Measurements from ENCODE around the gene RILPL1. TPM values are rescaled to one million over a fixed set of nuclear protein-coding genes. Genes with fewer than 3 reads are reported as not detected.
"Not testable (repeated sequence)": the region's sequence is repeated elsewhere in the genome, so short reads cannot be mapped to it uniquely, and the experiment has no call there.

Gene RILPL1
- total and polyA plus RNA-seq, 4 donors: 4.6 to 33.3 (median 26.4) TPM

- Histone ChIP-seq H3K27me3 (ENCODE audit: control insufficient read depth, insufficient read depth, low read length) (no peaks in the 10 kb centered on the region), H3K4me1 (ENCODE audit: control insufficient read depth, insufficient read depth, low read length) (peaks cover 3% of the 10 kb centered on the region), H3K36me3 (ENCODE audit: control insufficient read depth, insufficient read depth, low read length) (peaks cover 36% of the 10 kb centered on the region), H3K9me3 (ENCODE audit: control insufficient read depth, insufficient read depth, low read length) (no peaks in the 10 kb centered on the region), H3K27ac (ENCODE audit: low read depth, low read length) (no peak overlapping the region), H3K4me3 (ENCODE audit: low read depth, low read length) (no peak overlapping the region)
- no peak for DNase-seq (ENCODE audit: low read depth in 4 of 6, low spot score in 6 of 6)
- WGBS (ENCODE audit: insufficient coverage): 100% methylated on average over 2 of the region's 6 CpGs
Observed at GRCh38 chr12:123489580-123489979, 43.9 kb downstream of the RILPL1 start.

GRCh38 chr12:123488539-123489230 lies 44.8 kb downstream of the RILPL1 start:
- Histone ChIP-seq H3K27ac (ENCODE audit: low read depth, low read length) (no peak overlapping the region), H3K9me3 (ENCODE audit: control insufficient read depth, insufficient read depth, low read length) (no peaks in the 10 kb centered on the region), H3K27me3 (ENCODE audit: control insufficient read depth, insufficient read depth, low read length) (no peaks in the 10 kb centered on the region), H3K4me1 (ENCODE audit: control insufficient read depth, insufficient read depth, low read length) (peaks cover 3% of the 10 kb centered on the region), H3K4me3 (ENCODE audit: low read depth, low read length) (no peak overlapping the region), H3K36me3 (ENCODE audit: control insufficient read depth, insufficient read depth, low read length) (peaks cover 41% of the 10 kb centered on the region)
- 58% methylated on average over 17 of the region's 20 CpGs for WGBS (ENCODE audit: insufficient coverage)
- DNase-seq (ENCODE audit: low read depth in 4 of 6, low spot score in 6 of 6): no peak

DNA sequence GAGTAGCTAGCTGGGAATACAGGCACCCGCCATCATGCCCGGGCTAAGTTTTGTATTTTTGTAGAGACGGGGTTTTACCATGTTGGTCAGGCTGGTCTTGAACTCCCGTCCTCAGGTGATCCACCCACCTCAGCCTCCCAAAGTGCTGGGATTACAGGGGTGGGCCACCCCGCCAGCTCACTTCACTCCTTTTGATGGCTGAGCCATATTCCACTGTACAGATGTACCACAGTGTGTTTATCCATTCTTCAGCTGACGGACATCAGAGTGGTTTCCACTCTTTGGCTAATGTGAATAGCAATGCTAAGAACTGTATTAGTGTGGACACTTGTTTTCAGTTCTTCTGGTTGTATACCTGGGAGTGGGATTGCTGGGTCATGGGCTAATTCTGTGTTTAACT lies 46.1 kb downstream of the RILPL1 start:
- H3K27ac ChIP-seq (ENCODE audit: low read depth, low read length): no peak overlapping the region
- no peak for DNase-seq (ENCODE audit: low read depth in 4 of 6, low spot score in 6 of 6)
- H3K27me3 ChIP-seq (ENCODE audit: control insufficient read depth, insufficient read depth, low read length): no peaks in the 10 kb centered on the region
- H3K36me3 ChIP-seq (ENCODE audit: control insufficient read depth, insufficient read depth, low read length): peaks cover 46% of the 10 kb centered on the region
- H3K4me1 ChIP-seq (ENCODE audit: control insufficient read depth, insufficient read depth, low read length): peaks cover 3% of the 10 kb centered on the region
- WGBS (ENCODE audit: insufficient coverage): 100% methylated on average over 1 of the region's 6 CpGs
- H3K4me3 ChIP-seq (ENCODE audit: low read depth, low read length): no peak overlapping the region
- no peaks in the 10 kb centered on the region for H3K9me3 ChIP-seq (ENCODE audit: control insufficient read depth, insufficient read depth, low read length)

- WGBS (ENCODE audit: insufficient coverage): 85% methylated on average over 10 of the region's 14 CpGs
- Histone ChIP-seq H3K36me3 (ENCODE audit: control insufficient read depth, insufficient read depth, low read length) (peaks cover 50% of the 10 kb centered on the region), H3K9me3 (ENCODE audit: control insufficient read depth, insufficient read depth, low read length) (no peaks in the 10 kb centered on the region), H3K27ac (ENCODE audit: low read depth, low read length) (no peak overlapping the region), H3K4me1 (ENCODE audit: control insufficient read depth, insufficient read depth, low read length) (no peaks in the 10 kb centered on the region), H3K4me3 (ENCODE audit: low read depth, low read length) (no peak overlapping the region), H3K27me3 (ENCODE audit: control insufficient read depth, insufficient read depth, low read length) (no peaks in the 10 kb centered on the region)
- DNase-seq (ENCODE audit: low read depth in 4 of 6, low spot score in 6 of 6): peak in 1 of 6 donors; percentile 25
Observed at GRCh38 chr12:123485756-123486155, 47.8 kb downstream of the RILPL1 start.

- H3K27me3 ChIP-seq (ENCODE audit: control insufficient read depth, insufficient read depth, low read length): no peaks in the 10 kb centered on the region
- H3K36me3 ChIP-seq (ENCODE audit: control insufficient read depth, insufficient read depth, low read length): peaks cover 62% of the 10 kb centered on the region
- H3K27ac ChIP-seq (ENCODE audit: low read depth, low read length): no peak overlapping the region
- 88% methylated on average over 18 of the region's 18 CpGs for WGBS (ENCODE audit: insufficient coverage)
- DNase-seq (ENCODE audit: low read depth in 4 of 6, low spot score in 6 of 6): no peak
- H3K9me3 ChIP-seq (ENCODE audit: control insufficient read depth, insufficient read depth, low read length): no peaks in the 10 kb centered on the region
- H3K4me3 ChIP-seq (ENCODE audit: low read depth, low read length): no peak overlapping the region
- peaks cover 6% of the 10 kb centered on the region for H3K4me1 ChIP-seq (ENCODE audit: control insufficient read depth, insufficient read depth, low read length)
Observed at GRCh38 chr12:123483602-123484248, 49.8 kb downstream of the RILPL1 start.

- WGBS (ENCODE audit: insufficient coverage): 77% methylated on average over 1 of the region's 6 CpGs
- no peak overlapping the region for H3K27ac ChIP-seq (ENCODE audit: low read depth, low read length)
- DNase-seq (ENCODE audit: low read depth in 4 of 6, low spot score in 6 of 6): no peak
- no peaks in the 10 kb centered on the region for H3K27me3 ChIP-seq (ENCODE audit: control insufficient read depth, insufficient read depth, low read length)
- no peaks in the 10 kb centered on the region for H3K9me3 ChIP-seq (ENCODE audit: control insufficient read depth, insufficient read depth, low read length)
- no peak overlapping the region for H3K4me3 ChIP-seq (ENCODE audit: low read depth, low read length)
- H3K4me1 ChIP-seq (ENCODE audit: control insufficient read depth, insufficient read depth, low read length): peaks cover 6% of the 10 kb centered on the region
- peaks cover 65% of the 10 kb centered on the region for H3K36me3 ChIP-seq (ENCODE audit: control insufficient read depth, insufficient read depth, low read length)
Observed at GRCh38 chr12:123482876-123483275, 50.6 kb downstream of the RILPL1 start.

DNA sequence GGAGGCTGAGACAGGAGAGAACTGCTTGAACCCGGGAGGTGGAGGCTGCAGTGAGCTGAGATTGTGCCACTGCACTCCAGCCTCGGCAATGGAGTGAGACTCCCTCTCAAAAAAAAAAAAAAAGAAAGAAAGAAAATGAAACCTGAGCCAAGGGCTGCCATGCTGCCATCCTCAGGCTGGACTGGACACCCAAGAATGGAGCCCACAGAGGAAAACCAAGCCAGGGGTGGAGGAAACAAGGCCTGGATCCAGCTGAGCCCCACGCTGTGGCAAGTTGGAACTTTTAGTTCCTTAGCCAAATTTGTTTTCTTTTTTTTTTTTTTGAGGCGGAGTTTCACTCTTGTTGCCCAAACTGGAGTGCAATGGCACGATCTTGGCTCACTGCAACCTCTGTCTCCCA lies 52.3 kb downstream of the RILPL1 start:
- DNase-seq (ENCODE audit: low read depth in 4 of 6, low spot score in 6 of 6); H3K27ac ChIP-seq (ENCODE audit: low read depth, low read length); H3K4me1 ChIP-seq (ENCODE audit: control insufficient read depth, insufficient read depth, low read length); H3K27me3 ChIP-seq (ENCODE audit: control insufficient read depth, insufficient read depth, low read length); H3K4me3 ChIP-seq (ENCODE audit: low read depth, low read length); H3K9me3 ChIP-seq (ENCODE audit: control insufficient read depth, insufficient read depth, low read length): not testable (repeated sequence)
- WGBS (ENCODE audit: insufficient coverage): 73% methylated on average over 2 of the region's 5 CpGs
- peaks cover 80% of the 10 kb centered on the region for H3K36me3 ChIP-seq (ENCODE audit: control insufficient read depth, insufficient read depth, low read length)

DNA sequence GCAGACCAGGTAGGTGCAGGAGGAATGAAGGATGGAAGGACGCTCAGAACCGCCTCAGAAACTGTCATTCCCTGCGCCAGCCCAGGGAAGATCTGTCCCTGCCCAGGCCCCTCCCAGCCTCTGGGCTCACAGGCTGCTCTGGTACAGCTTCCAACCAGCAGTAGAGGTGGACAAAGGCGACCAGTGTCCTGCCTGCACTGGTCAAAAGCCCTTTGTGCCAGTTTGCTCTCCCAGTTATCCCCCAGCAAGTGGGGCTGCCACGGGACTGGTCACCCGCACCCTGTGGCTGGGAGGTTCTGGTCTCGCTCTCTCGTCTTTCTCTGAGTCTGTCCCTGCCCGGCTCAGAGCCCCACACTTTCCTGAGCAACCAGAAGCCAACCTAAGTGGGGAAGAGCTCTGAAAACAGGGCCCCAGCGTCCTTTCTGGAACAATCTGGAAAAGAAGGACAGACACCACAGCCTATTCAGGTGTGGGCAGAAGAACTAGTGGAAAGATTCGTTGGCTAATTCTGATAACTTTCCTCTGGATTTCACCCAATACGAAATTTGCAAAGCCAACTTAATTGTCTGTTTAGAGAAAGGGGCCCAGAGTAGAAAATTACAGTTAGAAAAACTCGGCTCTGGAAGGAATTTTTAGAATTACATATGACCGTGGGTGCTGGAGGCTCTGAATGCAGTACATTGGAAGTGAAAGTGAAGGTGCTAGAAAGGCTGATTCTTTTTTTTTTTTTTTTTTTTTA lies 53.9 kb downstream of the RILPL1 start:
- Histone ChIP-seq H3K27ac (ENCODE audit: low read depth, low read length) (peak overlapping the region; percentile 40), H3K9me3 (ENCODE audit: control insufficient read depth, insufficient read depth, low read length) (no peaks in the 10 kb centered on the region), H3K4me3 (ENCODE audit: low read depth, low read length) (no peak overlapping the region), H3K27me3 (ENCODE audit: control insufficient read depth, insufficient read depth, low read length) (no peaks in the 10 kb centered on the region), H3K36me3 (ENCODE audit: control insufficient read depth, insufficient read depth, low read length) (peaks cover 75% of the 10 kb centered on the region), H3K4me1 (ENCODE audit: control insufficient read depth, insufficient read depth, low read length) (peaks cover 6% of the 10 kb centered on the region)
- 85% methylated on average over 13 of the region's 14 CpGs for WGBS (ENCODE audit: insufficient coverage)
- peak in 1 of 6 donors; percentile 44 for DNase-seq (ENCODE audit: low read depth in 4 of 6, low spot score in 6 of 6)

DNA sequence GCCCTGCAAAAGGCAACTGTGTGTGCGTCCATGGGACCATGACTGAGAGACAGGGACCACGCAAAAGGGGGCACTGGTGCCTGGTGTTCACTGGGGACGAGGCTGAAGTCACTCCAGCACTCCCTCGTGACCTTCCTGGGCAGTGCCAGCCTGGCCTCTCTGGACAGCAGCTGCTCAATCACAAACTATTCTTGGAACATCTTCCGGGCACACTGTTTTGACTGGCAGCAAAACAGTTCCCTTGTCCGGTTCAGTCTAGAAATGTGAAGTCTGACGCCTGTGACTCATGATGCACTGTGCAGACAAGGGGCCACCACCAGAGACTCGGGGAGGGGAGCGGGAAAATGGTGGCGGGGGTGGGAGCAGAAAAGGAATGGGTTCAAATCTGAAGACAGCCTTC lies 54.8 kb downstream of the RILPL1 start:
- Histone ChIP-seq H3K4me3 (ENCODE audit: low read depth, low read length) (no peak overlapping the region), H3K4me1 (ENCODE audit: control insufficient read depth, insufficient read depth, low read length) (peaks cover 6% of the 10 kb centered on the region), H3K36me3 (ENCODE audit: control insufficient read depth, insufficient read depth, low read length) (peaks cover 70% of the 10 kb centered on the region), H3K9me3 (ENCODE audit: control insufficient read depth, insufficient read depth, low read length) (no peaks in the 10 kb centered on the region), H3K27ac (ENCODE audit: low read depth, low read length) (no peak overlapping the region), H3K27me3 (ENCODE audit: control insufficient read depth, insufficient read depth, low read length) (no peaks in the 10 kb centered on the region)
- 91% methylated on average over 10 of the region's 10 CpGs for WGBS (ENCODE audit: insufficient coverage)
- DNase-seq (ENCODE audit: low read depth in 4 of 6, low spot score in 6 of 6): peak in 1 of 6 donors; percentile 22
